GM21717 (cell line): ENCODE data around the gene ACOT4.
"Not testable (repeated sequence)": the region's sequence is repeated elsewhere in the genome, so short reads cannot be mapped to it uniquely, and the experiment has no call there.

ENCODE experiments used
- ATAC-seq: cut with Tn5 transposase; IDR thresholded peaks from one replicate; pipeline ENCODE4 v1.9.1; 2021; ENCODE audit warnings: mild to moderate bottlenecking, moderate library complexity; ENCODE audit not compliant: unreplicated experiment

ACOT4 gene

DNA sequence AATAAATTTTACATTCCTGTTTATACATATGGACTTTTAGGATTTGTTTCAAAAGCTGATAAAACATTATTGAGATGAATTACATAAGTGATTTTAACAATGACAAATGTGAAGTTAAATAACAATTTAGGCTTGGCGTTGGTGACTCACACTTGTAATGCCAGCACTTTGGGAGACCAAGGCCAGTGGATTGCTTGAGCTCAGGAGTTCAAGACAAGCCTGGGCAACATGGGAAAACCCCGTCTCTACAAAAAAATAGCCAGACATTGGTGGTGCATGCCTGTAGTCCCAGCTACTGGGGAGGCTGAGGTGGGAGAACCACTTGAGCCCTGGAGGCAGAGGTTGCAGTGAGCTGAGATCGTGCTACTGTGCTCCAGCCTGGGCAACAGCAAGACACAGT, 15.3 kb upstream of the ACOT4 start:
- no peak for ATAC-seq

DNA sequence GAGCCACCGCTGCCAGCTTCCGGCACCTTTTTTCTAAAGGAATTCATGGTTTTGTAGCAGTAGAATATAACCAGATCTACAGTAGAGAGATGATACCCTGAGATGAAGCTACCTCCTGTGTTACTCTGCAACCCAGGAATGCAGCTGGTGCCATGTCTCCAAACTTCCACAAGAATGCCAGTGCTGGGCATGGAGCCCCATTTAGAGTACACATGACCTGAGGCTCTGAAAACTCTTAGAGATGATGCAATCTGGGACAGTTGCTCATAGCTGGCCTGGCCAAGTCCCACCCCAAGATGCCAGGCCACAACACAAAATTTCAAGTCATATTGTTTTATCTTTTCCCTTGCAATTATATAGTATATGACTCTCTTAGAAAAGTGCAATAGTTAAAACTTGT, 14.5 kb upstream of the ACOT4 start:
- not testable (repeated sequence) for ATAC-seq

DNA sequence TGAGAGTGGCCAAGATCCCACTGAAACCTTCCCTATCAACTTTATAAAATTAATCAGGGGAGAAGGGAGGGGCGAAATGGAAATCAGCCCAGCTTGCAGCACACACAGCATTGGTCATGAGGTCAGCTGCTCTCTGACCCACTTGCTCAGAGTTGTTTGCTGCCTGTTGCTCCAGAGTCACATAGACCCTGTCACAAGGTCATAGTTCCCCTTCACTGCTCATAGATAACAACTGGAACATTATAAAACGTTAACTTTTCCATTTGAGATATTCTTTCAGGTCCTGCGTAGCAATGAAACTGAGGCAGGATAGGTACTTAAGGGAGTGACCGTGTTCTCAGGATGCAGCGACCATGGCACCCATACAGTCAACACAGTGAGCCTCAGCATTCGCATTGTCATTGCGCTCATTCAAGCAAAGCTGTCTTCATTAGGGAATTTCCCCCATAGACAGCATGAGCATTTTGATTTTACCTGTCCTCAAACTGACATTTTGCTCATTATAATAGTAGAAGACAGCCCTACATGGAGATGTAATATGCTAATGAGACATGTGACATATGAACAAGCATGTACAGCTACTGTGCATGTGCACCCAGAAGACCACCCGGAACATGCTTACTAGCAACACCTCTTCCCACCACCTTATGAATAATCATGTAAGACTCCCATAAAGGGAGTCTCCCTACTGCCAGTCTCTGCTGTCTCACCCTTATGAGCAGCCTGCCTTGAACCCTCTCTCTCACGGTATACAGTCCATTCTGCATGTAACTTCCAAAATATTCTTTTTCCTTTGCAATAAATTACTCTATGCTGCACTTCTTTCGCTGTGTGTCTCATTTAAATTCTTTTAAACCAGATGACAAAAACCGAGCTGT, 9.3 kb upstream of the ACOT4 start:
- ATAC-seq, result not testable (repeated sequence)

DNA sequence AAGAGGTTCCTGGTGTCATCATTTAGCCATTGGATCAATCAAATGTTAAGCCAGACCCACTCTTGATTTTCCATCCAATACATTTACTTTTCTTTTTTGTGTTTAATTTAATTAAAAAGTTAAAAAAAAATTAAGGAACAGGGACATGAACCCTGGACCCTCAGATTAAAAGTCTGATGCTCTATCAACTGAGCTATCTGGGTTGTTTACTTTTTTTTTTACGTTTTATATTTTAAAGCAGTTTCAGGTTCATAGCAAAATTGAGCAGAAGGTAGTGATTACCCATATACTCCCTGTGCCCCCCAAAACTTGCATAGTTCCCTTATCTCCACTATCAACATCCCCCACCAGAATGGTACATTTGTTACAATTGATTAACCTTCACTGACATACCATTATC, 3.0 kb upstream of the ACOT4 start:
- ATAC-seq, result no peak

DNA sequence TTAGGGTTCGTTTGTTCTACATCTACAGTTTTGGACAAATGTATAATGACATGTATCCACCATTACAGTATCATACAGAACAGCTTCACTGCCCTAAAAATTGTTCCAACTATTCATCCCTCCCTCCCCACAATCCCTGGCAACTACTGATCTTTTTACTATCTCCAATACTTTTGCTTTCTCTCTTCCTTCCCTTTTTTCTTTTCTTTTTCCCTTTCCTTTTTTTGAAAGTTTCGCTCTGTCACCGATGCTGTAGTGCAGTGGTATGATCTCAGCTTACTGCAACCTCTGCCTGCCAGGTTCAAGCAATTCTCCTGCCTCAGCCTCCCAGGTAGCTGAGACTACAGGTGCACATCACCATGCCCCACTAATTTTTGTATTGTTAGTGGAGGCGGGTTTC, 2.6 kb upstream of the ACOT4 start:
- no peak for ATAC-seq

DNA sequence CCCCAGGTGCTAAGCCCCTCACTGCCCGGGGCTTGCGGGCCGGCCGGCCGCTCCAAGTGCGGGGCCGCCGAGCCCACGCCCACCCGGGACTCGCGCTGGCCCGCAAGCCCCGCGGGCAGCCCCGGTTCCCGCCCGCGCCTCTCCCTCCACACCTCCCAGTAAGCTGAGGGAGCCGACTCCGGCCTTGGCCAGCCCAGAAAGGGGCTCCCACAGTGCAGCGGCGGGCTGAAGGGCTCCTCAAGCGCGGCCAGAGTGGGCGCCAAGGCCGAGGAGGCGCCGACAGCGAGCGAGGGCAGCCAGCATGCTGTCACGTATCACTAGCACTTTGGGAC, 1.0 kb upstream of the ACOT4 start:
- not testable (repeated sequence) for ATAC-seq

DNA sequence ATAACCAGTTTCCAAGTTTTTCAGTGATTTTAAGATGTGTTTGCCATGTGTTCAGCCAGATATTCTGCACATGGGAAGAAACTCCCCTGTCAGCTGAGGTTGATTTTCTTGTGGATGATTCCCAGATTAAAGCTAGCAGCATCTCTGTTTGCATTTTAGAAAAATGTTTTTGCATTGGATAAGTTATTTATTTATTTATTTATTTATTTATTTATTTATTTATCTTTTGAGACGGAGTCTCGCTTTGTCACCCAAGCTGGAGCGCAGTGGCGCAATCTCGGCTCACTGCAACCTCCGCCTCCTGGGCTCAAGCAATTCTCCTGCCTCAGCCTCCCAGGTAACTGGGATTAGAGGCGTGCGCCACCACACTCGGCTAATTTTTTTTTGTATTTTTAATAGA, 2.8 kb downstream of the ACOT4 start:
- ATAC-seq, result no peak

DNA sequence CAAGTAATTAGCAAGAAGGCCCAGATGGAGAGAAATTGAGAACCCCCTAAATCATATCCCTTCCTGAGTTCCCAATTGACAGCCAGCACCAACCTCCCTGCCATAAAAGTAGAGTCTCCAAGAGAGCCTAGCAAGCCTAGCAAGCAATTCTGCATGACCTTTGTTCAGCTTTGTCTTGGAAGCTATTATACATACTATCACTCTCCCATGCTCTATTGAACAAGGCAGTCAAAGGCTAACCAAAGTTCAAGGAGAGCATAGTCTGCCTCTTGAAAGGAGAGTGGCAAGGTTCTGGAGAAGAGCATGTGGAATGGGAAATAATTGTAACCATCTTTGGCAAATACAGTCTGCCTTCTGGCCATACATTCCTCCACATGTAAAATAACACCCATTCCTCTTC, 7.8 kb downstream of the ACOT4 start:
- no peak for ATAC-seq

DNA sequence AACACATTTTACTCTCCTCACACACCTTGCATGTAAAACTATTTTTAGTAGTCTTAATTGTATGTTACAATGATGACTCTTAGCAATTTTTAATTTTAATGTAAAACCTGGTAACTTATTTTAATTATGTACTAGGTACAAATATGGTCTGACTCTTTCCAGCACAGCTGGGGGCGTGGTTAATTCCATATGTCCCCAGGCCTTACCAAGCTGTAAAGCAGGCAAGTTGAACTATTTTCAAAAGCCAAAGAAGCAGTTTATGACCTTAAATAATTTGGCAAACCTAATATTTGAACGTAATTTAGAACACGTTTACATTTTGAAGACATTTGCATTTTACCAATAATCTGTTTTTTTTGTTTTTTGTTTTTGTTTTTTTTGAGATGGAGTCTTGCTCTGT, 11.3 kb downstream of the ACOT4 start:
- ATAC-seq, result no peak

DNA sequence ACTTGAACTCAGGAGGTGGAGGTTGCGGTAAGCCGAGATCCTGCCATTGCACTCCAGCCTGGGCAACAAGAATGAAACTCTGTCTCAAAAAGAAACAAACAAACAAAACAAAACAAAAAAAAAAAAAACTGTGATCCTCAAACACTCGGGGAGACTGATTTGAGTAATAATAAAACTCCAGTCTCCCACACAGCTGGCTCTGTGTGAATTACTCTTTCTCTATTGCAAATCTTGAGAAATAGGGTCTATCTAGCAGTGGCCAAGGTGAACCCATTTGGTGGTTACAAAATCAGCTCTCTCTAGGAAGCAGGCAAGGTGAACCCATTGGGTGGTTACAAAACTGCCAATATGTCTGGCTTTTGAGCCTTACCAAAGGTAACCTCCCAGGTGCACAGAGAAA, 14.6 kb downstream of the ACOT4 start:
- ATAC-seq, result no peak

DNA sequence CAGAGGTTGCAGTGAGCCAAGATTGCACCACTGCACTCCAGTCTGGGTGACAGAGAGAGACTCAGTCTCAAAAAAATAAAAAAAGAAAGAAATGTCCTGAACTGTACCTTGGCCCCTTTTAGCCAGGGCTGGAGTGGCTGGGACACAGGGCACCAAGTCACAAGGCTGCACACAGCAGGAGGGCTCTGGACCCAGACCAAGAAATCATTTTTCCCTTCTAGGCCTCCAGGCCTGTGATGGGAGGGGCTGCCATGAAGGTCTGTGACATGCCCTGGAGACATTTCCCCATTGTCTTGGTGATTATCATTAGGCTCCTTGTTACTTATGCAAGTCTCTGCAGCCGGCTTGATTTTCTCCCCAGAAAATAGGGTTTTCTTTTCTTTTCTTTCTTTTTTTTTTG, 15.6 kb downstream of the ACOT4 start:
- no peak for ATAC-seq

DNA sequence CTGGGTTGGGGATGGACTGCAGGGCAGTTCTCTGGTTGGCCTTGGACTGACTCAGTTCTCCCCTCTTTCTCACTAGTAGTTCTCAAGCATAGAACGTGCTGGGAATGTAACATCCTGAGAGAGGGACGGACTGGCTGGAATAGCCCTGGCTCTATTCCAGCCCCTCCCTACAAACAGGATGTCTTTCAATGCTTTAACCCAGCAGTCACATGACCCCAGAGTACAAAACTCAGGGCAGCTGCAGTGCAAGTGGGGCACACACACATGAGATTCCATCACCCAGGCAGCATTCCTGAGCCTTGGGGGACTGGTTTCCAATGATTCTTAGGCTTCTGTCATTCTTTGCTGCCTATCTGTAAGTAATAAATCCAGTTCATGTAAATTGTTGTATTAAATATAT, 19.0 kb downstream of the ACOT4 start:
- ATAC-seq, result no peak

DNA sequence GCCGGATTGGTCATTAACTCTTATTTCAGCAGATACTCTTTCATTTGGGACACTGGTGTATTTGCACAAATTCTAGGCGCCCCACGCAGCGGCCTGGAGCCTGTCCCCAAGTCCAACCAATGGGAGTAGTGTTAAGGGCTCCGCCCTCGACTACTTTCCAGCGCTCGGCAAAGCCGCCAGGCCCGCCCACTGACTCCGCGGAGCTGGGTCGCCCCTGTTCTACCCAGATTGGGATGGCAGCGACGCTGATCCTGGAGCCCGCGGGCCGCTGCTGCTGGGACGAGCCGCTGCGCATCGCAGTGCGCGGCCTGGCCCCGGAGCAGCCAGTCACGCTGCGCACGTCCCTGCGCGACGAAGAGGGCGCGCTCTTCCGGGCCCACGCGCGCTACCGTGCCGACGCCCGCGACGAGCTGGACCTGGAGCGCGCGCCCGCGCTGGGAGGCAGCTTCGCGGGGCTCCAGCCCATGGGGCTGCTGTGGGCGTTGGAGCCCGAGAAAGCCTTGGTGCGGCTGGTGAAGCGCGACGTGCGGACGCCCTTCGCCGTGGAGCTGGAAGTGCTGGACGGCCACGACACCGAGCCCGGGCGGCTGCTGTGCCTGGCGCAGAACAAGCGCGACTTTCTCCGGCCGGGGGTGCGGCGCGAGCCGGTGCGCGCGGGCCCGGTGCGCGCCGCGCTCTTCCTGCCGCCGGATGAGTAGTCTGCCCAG, 20.8 kb downstream of the ACOT4 start, which contains the start of gene ACOT6:
Gene ACOT6 (plus strand): TSS at position 179 of the 707 bp plus-strand sequence. CDS start 55 bp downstream, at position 234.
- ATAC-seq, result no peak

DNA sequence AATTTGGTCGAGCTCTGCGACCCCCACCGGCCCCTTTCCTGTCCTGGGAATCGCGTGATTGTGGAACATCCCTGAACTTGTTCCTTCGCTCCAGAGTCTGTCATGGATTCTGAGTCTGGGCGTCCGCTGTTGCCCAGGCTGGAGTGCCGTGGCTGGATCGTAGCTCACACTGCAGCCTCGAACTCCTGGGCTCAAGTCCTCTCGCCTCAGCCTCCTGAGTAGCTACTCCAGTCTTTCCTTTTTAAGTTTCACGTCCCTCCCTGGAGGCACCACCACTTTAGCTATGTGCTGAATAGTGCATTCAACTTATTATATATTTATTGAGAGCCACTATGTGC, 21.3 kb downstream of the ACOT4 start:
- no peak for ATAC-seq

DNA sequence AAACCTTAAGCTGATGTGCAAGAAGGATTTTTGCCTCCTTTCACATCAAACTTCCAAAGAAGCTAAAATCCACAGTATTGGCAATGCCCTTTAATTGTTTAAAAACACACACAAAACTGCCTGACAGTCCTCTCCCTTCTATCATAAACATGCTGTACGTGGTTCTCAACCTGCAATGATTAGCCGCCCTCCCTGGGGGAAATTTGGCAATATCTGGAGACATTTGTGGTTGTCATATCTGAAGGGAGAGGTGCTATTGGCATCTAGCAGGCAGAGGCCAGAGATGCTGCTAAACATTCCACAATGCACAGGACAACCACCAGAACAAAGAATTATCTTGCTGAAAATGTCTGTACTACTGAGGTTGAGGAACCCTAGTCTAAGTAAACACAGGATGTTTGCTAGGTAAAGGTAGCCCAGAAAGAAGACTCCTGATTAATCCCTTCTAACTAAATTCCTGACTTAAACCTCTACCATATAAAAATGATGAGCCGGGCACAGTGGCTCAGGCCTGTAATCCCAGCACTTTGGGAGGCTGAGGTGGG, 21.8 kb downstream of the ACOT4 start:
- ATAC-seq, result no peak

DNA sequence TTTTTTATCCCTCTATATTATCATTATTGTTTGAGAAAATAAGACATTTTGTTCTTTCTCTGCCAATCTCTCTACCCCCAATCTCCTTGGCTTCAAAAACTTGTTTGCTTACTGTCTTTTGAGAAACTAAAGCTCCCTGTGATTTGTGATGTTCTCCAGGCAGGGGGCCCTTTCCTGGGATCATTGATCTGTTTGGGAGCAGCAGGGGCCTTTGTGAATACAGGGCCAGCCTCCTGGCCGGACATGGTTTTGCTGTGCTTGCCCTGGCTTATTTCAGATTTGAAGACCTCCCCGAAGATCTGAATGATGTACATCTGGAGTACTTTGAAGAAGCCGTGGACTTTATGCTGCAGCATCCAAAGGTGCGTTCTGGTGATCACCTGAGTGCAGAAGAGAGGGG, 25.2 kb downstream of the ACOT4 start:
- ATAC-seq, result no peak

DNA sequence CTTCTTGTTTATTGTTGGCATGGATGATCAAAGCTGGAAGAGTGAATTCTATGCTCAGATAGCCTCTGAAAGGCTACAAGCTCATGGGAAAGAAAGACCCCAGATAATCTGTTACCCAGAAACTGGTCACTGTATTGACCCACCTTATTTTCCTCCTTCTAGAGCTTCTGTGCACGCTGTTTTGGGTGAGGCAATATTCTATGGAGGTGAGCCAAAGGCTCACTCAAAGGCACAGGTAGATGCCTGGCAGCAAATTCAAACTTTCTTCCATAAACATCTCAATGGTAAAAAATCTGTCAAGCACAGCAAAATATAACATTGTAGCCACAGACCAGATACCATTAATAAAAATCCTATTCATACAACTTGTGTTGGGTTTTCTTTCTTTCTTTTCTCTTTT, 27.9 kb downstream of the ACOT4 start:
- no peak for ATAC-seq

DNA sequence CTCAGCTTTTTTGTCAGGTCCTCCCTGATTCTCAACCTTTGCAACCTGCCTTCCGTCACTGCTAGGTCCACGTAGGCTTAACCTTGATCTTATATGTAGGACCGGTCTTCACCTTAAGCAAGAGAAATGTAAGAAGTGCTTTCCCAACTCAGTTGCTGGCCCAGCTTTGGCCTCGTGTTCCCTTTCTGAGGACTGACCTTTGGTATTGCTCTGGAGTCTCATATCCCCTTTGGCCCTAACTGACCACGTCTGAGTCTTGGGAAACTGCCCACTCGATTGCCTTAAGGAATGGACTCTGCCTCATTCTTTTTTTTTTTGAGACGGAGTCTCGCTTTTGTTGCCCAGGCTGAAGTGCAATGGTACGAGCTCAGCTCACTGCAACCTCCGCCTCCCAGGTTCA, 28.6 kb downstream of the ACOT4 start:
- no peak for ATAC-seq

DNA sequence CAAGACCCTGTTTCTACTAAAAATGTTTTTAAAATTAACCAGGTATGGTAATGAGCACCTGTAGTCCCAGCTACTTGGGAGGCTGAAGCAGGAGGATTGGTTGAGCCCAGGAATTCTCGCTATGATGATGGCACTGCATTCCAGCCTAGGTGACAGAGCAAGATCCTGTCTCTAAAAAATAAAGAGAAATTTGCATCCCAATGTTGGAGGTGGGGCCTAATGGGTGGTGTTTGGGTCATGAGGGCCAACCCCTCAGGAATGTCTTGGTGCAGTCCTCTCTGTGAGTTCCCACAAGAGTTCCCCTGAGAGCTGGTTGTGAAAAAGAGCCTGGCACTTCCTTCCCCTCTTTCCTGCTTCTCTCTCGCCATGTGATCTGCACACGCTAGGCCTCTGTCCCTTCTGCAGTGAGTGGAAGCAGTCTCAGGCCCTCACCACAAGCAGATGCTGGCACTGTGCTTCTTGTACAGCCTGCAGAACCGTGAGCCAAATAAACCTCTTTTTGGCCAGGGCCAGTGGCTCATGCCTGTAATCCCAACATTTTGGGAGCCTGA, 31.9 kb downstream of the ACOT4 start:
- no peak for ATAC-seq

DNA sequence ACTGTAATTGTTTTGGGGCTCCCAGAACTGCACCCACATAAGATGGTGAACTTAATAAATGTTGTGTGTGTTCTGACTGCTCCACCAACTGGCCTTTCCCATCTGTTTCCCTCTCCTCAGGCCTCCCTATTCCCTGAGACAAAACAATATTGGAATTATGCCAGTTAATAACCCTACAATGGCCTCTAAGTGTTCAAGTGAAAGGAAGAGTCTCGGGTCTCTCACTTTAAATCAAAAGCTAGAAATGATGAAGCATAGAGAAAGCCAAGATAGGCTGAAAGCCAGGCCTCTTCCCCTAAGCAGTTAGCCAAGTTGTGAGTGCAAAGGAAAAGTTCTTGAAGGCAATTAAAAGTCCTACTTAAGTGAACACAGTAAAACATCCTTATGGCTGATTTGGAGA, 34.0 kb downstream of the ACOT4 start:
- ATAC-seq, result no peak

DNA sequence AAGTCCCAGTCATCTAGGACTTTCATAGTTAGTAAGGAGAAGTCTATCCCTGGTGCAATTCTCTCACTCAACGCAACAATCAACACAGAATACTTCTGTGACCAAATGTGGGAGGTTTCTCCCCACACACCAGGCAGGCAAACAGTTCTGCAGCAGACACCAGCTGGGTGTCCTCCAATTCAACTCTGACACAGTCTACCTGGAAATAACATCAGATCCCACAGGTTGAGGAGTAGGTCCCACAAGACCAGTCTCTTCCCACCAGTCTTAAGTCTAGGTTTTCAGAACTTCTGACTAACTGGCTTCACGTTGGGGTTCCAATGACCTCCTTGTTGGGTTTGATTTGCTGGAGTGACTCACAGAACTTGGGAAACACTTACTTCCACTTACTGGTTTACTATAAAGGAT, 35.5 kb downstream of the ACOT4 start:
- ATAC-seq, result no peak
